ENCODE measurements around the gene PIRT.

Gene PIRT

DNA sequence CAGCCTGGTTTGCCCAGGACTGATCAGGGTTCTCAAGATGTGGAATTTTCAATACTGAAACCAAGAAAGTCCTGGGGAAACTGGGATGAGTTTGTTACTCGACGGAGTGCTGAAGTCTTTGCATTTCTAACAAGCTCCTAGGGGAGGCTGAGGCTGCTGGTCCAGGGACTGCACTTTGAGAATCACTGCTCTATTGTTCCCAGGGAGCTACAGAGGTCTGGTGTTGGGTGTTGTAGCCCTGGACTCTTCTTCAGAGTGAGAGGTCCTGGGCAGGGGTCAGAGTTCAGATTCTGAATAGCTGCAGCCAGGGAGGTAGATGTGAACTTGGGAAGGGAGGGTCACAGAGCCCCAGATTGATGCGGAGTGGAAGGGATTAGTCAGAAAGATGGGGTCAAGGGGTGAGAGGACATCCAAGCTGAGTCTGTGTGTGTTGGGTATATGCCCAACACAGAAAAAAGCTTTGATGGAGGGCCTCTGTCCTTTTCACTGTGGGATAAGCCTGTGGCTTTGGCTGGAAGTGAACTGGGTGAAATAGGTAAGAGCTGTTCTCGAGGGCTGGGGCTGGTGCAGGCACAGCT lies 48.1 kb downstream of the PIRT start:
- Histone ChIP-seq H3K4me1 (ENCODE audit: insufficient read depth, low read length) (peaks cover 23% of the 10 kb centered on the region), H3K36me3 (ENCODE audit: insufficient read depth, low read length) (no peaks in the 10 kb centered on the region), H3K9me3 (ENCODE audit: control insufficient read depth, insufficient read depth, low read length) (no peaks in the 10 kb centered on the region), H3K9ac (ENCODE audit: low read depth, low read length) (no peak overlapping the region)

DNA sequence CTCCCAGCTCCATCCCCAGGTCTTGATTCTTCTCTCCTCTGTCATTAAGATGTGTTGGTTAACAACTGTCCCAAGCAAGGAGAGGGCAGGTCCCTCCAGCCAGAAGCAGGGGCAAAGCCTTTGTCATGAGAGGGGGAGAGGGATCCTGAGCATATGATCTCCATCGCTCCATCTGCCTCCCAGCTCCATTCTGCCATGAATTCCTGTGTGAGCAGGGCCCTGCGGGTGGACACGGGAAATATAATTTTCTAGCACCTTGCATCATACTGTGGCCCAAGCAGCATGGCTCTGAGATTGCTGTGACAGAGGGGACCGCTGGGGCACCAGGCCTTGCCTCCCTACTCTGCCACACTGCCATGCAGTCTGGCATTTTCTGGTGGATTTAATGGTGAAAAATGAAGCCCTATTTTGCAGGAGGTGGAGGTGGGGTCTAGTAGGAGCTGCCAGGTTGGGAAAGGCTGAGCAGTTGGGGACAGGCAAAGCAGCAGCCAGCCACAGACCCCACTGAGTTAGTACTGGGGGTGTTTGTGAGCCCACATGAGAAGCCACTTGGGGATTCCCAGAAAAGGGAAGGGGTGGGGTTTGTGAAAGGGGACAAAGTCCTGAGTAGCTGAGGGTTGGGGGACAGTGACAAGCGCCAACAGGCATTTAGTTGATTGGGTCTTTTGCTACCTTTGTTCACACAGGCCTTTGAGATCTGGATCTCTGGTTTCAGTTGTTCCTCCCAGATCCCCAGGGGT lies 50.4 kb downstream of the PIRT start:
- Histone ChIP-seq H3K36me3 (ENCODE audit: insufficient read depth, low read length) (no peaks in the 10 kb centered on the region), H3K9ac (ENCODE audit: low read depth, low read length) (no peak overlapping the region), H3K4me1 (ENCODE audit: insufficient read depth, low read length) (peaks cover 24% of the 10 kb centered on the region), H3K9me3 (ENCODE audit: control insufficient read depth, insufficient read depth, low read length) (no peaks in the 10 kb centered on the region)

GRCh38 chr17:10785295-10785694 lies 52.6 kb downstream of the PIRT start:
- no peaks in the 10 kb centered on the region for H3K36me3 ChIP-seq (ENCODE audit: insufficient read depth, low read length)
- H3K4me1 ChIP-seq (ENCODE audit: insufficient read depth, low read length) = peaks cover 12% of the 10 kb centered on the region
- no peaks in the 10 kb centered on the region for H3K9me3 ChIP-seq (ENCODE audit: control insufficient read depth, insufficient read depth, low read length)
- H3K9ac ChIP-seq (ENCODE audit: low read depth, low read length) = no peak overlapping the region

DNA sequence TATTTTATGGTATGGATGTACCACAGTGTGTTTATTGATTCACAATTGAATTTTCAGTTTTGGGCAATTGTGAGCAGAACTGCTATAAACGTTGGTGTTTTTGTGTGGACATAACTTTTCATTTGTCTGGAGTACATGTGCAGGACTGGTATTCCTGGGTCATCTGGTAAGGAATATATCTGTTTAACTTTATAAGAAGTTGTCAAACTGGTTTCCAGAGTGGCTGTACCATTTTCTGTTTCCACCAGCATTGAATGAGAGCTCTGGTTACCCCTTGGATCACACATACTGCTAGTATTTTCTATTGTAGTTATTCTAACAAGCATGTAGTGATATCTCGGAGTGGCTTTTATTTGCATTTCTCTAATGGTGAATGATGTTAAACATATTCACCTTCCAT lies 58.3 kb downstream of the PIRT start:
- Histone ChIP-seq H3K36me3 (ENCODE audit: insufficient read depth, low read length) (no peaks in the 10 kb centered on the region), H3K9me3 (ENCODE audit: control insufficient read depth, insufficient read depth, low read length) (peaks cover 8% of the 10 kb centered on the region; the same call in 1 of the 2 replicates), H3K4me1 (ENCODE audit: insufficient read depth, low read length) (no peaks in the 10 kb centered on the region; the same call in 1 of the 2 replicates), H3K9ac (ENCODE audit: low read depth, low read length) (no peak overlapping the region)

- Histone ChIP-seq H3K9ac (ENCODE audit: low read depth, low read length) (no peak overlapping the region), H3K36me3 (ENCODE audit: insufficient read depth, low read length) (no peaks in the 10 kb centered on the region), H3K4me1 (ENCODE audit: insufficient read depth, low read length) (no peaks in the 10 kb centered on the region), H3K9me3 (ENCODE audit: control insufficient read depth, insufficient read depth, low read length) (peaks cover 8% of the 10 kb centered on the region; the same call in 1 of the 2 replicates)
These were observed 60.0 kb downstream of the PIRT start for GRCh38 chr17:10777890-10778289.

GRCh38 chr17:10777131-10777807 lies 60.6 kb downstream of the PIRT start:
- no peak overlapping the region for H3K9ac ChIP-seq (ENCODE audit: low read depth, low read length)
- H3K4me1 ChIP-seq (ENCODE audit: insufficient read depth, low read length) = no peaks in the 10 kb centered on the region
- H3K36me3 ChIP-seq (ENCODE audit: insufficient read depth, low read length) = no peaks in the 10 kb centered on the region
- peaks cover 8% of the 10 kb centered on the region; the same call in 1 of the 2 replicates for H3K9me3 ChIP-seq (ENCODE audit: control insufficient read depth, insufficient read depth, low read length)

DNA sequence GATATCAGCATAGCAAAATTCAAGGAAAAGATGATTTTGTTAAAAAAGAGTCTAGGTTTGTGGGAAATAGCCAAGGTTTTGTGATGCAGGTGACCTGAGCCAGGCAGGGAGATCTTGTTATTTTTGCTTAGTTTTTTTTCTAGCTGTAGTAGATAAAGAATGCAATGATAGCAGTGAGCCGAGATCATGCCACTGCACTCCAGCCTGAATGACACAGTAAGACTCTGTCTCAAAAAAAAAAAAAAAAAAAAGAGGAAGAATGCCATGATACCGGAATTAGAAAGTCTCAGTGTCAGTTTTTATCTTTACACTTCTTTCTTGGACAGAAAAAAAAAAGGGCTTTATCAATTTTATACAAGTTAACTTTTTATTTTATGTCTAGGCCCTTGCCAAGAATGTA lies 61.5 kb downstream of the PIRT start:
- Histone ChIP-seq H3K4me1 (ENCODE audit: insufficient read depth, low read length) (no peaks in the 10 kb centered on the region), H3K9me3 (ENCODE audit: control insufficient read depth, insufficient read depth, low read length) (peaks cover 9% of the 10 kb centered on the region; the same call in 1 of the 2 replicates), H3K36me3 (ENCODE audit: insufficient read depth, low read length) (no peaks in the 10 kb centered on the region), H3K9ac (ENCODE audit: low read depth, low read length) (no peak overlapping the region)

GRCh38 chr17:10775740-10776356 lies 62.0 kb downstream of the PIRT start:
- Histone ChIP-seq H3K4me1 (ENCODE audit: insufficient read depth, low read length) (no peaks in the 10 kb centered on the region), H3K36me3 (ENCODE audit: insufficient read depth, low read length) (no peaks in the 10 kb centered on the region), H3K9ac (ENCODE audit: low read depth, low read length) (no peak overlapping the region), H3K9me3 (ENCODE audit: control insufficient read depth, insufficient read depth, low read length) (peaks cover 9% of the 10 kb centered on the region; the same call in 1 of the 2 replicates)

- Histone ChIP-seq H3K36me3 (ENCODE audit: insufficient read depth, low read length) (no peaks in the 10 kb centered on the region), H3K9ac (ENCODE audit: low read depth, low read length) (no peak overlapping the region), H3K4me1 (ENCODE audit: insufficient read depth, low read length) (no peaks in the 10 kb centered on the region), H3K9me3 (ENCODE audit: control insufficient read depth, insufficient read depth, low read length) (peaks cover 9% of the 10 kb centered on the region; the same call in 1 of the 2 replicates)
These were observed 62.8 kb downstream of the PIRT start for GRCh38 chr17:10775058-10775457.

GRCh38 chr17:10773391-10773790 lies 64.5 kb downstream of the PIRT start:
- peaks cover 9% of the 10 kb centered on the region; the same call in 1 of the 2 replicates for H3K9me3 ChIP-seq (ENCODE audit: control insufficient read depth, insufficient read depth, low read length)
- no peak overlapping the region for H3K9ac ChIP-seq (ENCODE audit: low read depth, low read length)
- H3K36me3 ChIP-seq (ENCODE audit: insufficient read depth, low read length) = no peaks in the 10 kb centered on the region
- H3K4me1 ChIP-seq (ENCODE audit: insufficient read depth, low read length) = no peaks in the 10 kb centered on the region
